Panc1 (cell line): ENCODE measurements around the gene PRODH2.

ENCODE experiments used
- POLR2AphosphoS5 ChIP-seq: IDR thresholded peaks from 2 replicates; pipeline ENCODE4 v1.6.1; 2012; ENCODE audit warnings: mild to moderate bottlenecking, low read depth, low read length, moderate library complexity
- SIN3A ChIP-seq: IDR thresholded peaks from 2 replicates; pipeline ENCODE4 v1.6.1; 2012; ENCODE audit warnings: low read depth, mild to moderate bottlenecking, low read length, moderate library complexity, borderline replicate concordance; ENCODE audit not compliant: insufficient read depth
- TCF7L2 ChIP-seq: IDR thresholded peaks from 2 replicates; pipeline ENCODE4 v1.6.1; 2011; ENCODE audit warnings: mild to moderate bottlenecking, low read depth, low read length, inconsistent platforms
- TF ChIP-seq, protein P1 (sequence below): fragments of 450-650 bp; IDR thresholded peaks from 2 replicates; pipeline ENCODE4 v1.5.1; 2017; ENCODE audit warnings: mild to moderate bottlenecking
- TF ChIP-seq, protein P2 (sequence below), 2 experiments: IDR thresholded peaks; 2 replicates each; pipeline ENCODE4 v1.6.1; 2011 to 2012; ENCODE audit warnings: low read depth in 2 of 2, control low read depth in 1 of 2, low read length in 1 of 2, mild to moderate bottlenecking in 1 of 2, moderate library complexity in 1 of 2; ENCODE audit not compliant: insufficient read depth in 1 of 2

DNA sequence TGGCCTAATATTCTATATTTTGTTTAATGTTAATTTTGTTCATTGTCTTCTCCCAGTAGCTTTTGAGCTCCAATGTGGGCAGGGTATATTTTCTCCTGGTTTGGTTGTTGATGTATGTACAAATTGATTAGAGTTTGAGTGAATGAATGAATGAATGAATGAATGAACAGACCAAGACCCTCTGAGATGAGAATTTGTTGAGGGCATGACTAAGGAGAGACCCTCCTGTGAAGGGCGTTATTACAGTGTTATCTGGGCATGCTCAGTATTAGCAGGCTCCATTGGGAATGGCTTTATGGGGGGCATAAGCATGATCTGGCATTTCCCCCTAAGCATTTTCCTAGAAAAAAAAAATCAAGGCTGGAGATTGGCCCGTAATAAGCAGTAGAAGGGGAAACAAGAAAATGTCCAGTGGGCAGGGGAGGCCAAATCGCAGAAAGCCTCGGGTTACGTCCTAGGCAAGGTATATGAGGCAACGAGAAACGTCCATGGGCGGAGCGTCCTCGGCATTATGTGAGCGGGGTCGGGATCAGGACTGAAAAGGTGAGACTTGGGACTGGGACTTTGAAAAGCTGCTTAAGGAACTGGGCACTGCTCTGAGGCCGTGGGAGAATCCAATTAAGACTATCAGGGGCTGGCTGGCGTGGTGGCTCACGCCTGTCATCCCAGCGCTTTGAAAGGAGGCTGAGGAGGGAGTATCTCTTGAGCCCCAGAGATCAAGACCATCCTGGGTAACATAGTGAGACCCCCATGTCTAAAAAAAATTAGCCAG is 38.2 kb downstream of the PRODH2 start:
- TF ChIP-seq, protein P1, sequence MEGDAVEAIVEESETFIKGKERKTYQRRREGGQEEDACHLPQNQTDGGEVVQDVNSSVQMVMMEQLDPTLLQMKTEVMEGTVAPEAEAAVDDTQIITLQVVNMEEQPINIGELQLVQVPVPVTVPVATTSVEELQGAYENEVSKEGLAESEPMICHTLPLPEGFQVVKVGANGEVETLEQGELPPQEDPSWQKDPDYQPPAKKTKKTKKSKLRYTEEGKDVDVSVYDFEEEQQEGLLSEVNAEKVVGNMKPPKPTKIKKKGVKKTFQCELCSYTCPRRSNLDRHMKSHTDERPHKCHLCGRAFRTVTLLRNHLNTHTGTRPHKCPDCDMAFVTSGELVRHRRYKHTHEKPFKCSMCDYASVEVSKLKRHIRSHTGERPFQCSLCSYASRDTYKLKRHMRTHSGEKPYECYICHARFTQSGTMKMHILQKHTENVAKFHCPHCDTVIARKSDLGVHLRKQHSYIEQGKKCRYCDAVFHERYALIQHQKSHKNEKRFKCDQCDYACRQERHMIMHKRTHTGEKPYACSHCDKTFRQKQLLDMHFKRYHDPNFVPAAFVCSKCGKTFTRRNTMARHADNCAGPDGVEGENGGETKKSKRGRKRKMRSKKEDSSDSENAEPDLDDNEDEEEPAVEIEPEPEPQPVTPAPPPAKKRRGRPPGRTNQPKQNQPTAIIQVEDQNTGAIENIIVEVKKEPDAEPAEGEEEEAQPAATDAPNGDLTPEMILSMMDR: no peak
- TF ChIP-seq, protein P2, sequence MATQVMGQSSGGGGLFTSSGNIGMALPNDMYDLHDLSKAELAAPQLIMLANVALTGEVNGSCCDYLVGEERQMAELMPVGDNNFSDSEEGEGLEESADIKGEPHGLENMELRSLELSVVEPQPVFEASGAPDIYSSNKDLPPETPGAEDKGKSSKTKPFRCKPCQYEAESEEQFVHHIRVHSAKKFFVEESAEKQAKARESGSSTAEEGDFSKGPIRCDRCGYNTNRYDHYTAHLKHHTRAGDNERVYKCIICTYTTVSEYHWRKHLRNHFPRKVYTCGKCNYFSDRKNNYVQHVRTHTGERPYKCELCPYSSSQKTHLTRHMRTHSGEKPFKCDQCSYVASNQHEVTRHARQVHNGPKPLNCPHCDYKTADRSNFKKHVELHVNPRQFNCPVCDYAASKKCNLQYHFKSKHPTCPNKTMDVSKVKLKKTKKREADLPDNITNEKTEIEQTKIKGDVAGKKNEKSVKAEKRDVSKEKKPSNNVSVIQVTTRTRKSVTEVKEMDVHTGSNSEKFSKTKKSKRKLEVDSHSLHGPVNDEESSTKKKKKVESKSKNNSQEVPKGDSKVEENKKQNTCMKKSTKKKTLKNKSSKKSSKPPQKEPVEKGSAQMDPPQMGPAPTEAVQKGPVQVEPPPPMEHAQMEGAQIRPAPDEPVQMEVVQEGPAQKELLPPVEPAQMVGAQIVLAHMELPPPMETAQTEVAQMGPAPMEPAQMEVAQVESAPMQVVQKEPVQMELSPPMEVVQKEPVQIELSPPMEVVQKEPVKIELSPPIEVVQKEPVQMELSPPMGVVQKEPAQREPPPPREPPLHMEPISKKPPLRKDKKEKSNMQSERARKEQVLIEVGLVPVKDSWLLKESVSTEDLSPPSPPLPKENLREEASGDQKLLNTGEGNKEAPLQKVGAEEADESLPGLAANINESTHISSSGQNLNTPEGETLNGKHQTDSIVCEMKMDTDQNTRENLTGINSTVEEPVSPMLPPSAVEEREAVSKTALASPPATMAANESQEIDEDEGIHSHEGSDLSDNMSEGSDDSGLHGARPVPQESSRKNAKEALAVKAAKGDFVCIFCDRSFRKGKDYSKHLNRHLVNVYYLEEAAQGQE (IDR thresholded peaks at IDR 0.05; ENCODE audit: insufficient read depth in 1 of 2, low read depth in 2 of 2, low read length in 1 of 2): no peak
- no peak for TF ChIP-seq POLR2AphosphoS5
- TF ChIP-seq SIN3A: no peak
- TF ChIP-seq TCF7L2: no peak
